ENCODE measurements around the gene SNUPN.

DNA sequence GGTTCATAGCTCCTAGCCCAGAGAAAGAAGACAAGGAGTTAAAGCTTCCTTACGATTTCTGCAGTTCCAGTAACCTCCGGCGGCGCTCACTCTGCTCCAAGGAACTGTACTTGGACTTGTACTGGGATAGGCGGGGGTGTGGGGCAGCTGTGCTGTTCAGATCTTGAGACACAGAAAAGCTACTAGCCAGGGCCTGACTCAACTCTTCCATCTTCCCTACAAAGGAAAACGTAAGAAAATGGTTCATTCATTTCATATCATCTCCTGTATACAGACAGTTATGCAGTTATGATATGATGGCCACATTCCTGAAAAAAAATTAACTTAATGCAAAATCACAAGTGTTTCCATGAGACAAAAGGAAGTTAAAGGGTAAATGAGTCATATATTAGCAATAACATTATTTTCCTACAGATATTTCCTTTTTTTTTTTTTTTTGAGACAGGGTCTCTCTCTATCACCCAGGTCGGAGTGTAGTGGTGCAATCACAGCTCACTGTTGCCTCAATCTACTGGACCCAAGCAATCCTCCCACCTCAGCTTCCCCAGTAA is 4.6 kb downstream of the SNUPN start:
- TF ChIP-seq CBX8 (IDR thresholded peaks at IDR 0.05; ENCODE audit: borderline replicate concordance, low read depth, low read length) (no peak), BACH1 (IDR thresholded peaks at IDR 0.05; ENCODE audit: low read length) (no peak), EP300 (IDR thresholded peaks at IDR 0.05; ENCODE audit: borderline replicate concordance in 1 of 2, low read depth in 2 of 2, low read length in 2 of 2) (no peak), POLR2A (IDR thresholded peaks at IDR 0.05; ENCODE audit: control extremely low read depth in 1 of 2, low read depth in 2 of 2, low read length in 2 of 2) (no peak), POLR2AphosphoS5 (IDR thresholded peaks at IDR 0.05; ENCODE audit: low read depth, low read length) (no peak), CEBPB (IDR thresholded peaks at IDR 0.05; ENCODE audit: low read depth, low read length) (no peak)
- TF ChIP-seq, protein P1, sequence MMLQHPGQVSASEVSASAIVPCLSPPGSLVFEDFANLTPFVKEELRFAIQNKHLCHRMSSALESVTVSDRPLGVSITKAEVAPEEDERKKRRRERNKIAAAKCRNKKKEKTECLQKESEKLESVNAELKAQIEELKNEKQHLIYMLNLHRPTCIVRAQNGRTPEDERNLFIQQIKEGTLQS (IDR thresholded peaks at IDR 0.05; ENCODE audit: insufficient read depth, low read depth, low read length) = no peak
- TF ChIP-seq, protein P2, sequence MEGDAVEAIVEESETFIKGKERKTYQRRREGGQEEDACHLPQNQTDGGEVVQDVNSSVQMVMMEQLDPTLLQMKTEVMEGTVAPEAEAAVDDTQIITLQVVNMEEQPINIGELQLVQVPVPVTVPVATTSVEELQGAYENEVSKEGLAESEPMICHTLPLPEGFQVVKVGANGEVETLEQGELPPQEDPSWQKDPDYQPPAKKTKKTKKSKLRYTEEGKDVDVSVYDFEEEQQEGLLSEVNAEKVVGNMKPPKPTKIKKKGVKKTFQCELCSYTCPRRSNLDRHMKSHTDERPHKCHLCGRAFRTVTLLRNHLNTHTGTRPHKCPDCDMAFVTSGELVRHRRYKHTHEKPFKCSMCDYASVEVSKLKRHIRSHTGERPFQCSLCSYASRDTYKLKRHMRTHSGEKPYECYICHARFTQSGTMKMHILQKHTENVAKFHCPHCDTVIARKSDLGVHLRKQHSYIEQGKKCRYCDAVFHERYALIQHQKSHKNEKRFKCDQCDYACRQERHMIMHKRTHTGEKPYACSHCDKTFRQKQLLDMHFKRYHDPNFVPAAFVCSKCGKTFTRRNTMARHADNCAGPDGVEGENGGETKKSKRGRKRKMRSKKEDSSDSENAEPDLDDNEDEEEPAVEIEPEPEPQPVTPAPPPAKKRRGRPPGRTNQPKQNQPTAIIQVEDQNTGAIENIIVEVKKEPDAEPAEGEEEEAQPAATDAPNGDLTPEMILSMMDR (IDR thresholded peaks at IDR 0.05; ENCODE audit: control extremely low read depth in 1 of 3, insufficient read depth in 1 of 3, low read depth in 1 of 3, low read length in 3 of 3) = no peak

Data from H1 (cell line).